HFF-Myc (cell line): ENCODE results near the gene HMGN4.

ENCODE experiments used
- DNase-seq: peaks from one replicate; pipeline ENCODE4 v3.0.0-alpha.2; 2011; ENCODE audit warnings: low read depth; ENCODE audit errors: extremely low read depth
- H3K4me3 ChIP-seq: replicated peaks from 2 replicates; pipeline ENCODE4 v1.5.1; 2011; ENCODE audit warnings: low read depth, mild to moderate bottlenecking, control low read depth, low read length
- TF ChIP-seq, protein P1 (sequence below): IDR thresholded peaks from 2 replicates; pipeline ENCODE4 v1.5.1; 2012; ENCODE audit warnings: mild to moderate bottlenecking, low read depth, low read length, control low read depth; ENCODE audit errors: missing control alignments

HMGN4 gene

DNA sequence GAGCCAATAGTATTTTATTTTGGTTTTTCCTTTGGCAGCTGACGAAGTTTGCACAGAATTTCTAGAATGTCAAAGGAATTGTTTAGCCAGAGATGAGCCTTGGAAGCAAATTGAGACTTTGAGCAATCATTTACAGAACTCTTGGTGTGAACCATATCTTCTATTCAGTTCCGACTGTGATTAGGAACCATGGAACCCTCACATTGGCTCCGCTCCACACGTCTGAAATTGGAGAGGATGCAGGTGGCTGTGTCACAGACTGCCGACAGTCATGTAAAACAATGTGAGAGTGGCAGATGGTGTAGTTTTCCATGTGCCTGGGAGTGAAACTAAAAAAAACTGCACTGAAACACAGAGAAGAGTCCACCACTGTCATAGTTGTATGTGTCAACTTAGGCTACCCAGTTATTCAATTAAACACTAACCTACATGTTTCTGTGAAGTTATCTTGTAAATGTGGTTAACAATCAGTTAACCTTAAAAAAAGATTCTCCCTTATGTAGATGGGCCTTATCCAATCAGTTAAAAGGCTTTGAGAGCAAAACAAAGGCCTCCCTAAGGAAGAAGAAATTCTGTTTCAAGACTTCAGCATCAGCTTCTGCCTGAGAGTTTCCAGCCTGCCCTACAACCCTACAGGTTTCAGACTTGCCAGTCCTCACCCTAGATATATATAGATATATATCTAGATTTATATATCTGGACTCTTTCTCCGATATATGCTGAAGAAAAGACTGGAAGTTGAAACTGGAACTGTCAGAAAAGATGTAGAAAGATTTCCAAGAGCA lies 3.3 kb upstream of the HMGN4 start:
- H3K4me3 ChIP-seq: no peak overlapping the region
- DNase-seq: no peak
- TF ChIP-seq, protein P1, sequence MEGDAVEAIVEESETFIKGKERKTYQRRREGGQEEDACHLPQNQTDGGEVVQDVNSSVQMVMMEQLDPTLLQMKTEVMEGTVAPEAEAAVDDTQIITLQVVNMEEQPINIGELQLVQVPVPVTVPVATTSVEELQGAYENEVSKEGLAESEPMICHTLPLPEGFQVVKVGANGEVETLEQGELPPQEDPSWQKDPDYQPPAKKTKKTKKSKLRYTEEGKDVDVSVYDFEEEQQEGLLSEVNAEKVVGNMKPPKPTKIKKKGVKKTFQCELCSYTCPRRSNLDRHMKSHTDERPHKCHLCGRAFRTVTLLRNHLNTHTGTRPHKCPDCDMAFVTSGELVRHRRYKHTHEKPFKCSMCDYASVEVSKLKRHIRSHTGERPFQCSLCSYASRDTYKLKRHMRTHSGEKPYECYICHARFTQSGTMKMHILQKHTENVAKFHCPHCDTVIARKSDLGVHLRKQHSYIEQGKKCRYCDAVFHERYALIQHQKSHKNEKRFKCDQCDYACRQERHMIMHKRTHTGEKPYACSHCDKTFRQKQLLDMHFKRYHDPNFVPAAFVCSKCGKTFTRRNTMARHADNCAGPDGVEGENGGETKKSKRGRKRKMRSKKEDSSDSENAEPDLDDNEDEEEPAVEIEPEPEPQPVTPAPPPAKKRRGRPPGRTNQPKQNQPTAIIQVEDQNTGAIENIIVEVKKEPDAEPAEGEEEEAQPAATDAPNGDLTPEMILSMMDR: no peak

DNA sequence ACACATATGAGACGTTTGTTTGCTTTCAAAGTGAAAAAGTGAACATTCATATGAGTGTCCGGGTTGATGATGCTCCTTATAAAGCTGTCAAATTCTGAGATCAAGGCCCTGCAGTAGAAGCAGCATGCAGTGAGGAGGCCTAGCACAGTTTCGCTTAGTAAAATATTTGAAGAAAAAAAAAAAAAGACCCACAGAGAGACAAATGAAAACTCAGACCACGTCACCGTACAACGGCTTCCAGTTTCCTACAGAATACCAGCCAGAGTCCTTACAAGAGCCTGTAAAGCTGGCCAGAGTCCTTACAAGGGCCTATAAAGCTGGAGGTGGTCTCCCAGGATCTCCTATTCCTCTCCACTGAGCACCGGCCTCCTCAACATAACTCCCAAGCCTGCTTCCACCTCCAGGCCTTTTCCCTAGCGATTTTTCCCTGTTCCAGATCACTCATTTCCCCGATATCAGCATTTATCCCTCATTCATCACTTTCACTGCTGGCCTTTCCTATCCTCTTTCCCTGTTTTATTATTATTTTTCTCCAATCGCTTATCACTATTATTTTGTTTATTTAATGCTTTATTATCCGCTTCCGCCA lies 1.5 kb upstream of the HMGN4 start:
- DNase-seq: no peak
- TF ChIP-seq, protein P1: no peak
- H3K4me3 ChIP-seq: peak overlapping the region; percentile 87

DNA sequence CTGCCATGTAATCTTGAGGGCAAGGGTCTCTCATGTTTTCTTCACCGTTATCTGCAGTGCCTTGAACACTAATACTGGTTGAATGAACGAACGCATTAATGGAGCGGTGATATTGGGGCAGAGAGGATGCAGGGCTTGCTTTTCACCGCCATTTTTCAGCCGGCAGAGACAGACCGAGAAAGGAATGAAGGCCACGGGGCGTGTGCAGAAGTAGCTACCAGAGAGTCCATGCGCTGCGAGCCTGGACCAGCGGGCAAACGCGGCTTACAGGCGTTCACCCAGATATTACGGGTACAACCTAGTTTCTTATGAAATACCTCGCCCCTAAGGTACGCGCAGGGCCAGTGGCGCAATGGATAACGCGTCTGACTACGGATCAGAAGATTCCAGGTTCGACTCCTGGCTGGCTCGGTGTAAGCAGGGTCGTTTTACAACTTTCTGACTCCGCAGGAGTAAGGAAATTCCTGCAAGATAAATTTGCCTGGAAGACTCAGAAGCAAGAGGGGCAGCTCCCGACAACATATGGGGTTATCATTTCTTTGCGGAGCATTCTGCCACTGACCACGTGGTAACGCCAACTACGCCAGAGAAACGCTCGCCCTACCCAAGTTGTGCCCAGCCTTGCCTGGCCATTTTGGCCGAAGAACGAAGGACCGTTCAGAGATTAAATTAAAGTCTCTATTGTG lies 863 bp upstream of the HMGN4 start:
- DNase-seq: peak; percentile 96
- H3K4me3 ChIP-seq: peak overlapping the region; percentile 87
- TF ChIP-seq, protein P1: no peak

DNA sequence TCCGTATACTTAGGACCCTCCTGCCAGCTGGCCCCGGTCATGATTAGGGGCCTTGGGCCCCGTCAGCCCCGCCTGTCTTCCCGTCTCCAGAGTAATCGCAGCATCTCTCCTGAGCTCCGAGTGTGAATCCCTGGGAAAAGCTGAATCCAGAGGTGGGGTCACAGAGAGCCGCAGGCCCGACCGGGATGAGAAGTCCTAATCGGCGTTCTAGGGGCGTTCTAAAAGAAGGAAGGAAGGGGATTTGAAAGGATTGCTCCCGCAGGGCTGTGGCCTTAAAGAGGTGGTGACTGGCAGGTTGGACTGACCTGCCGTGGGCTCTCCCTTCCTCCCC lies 371 bp downstream of the HMGN4 start:
- TF ChIP-seq, protein P1: no peak
- H3K4me3 ChIP-seq: peak overlapping the region; percentile 87
- no peak for DNase-seq

DNA sequence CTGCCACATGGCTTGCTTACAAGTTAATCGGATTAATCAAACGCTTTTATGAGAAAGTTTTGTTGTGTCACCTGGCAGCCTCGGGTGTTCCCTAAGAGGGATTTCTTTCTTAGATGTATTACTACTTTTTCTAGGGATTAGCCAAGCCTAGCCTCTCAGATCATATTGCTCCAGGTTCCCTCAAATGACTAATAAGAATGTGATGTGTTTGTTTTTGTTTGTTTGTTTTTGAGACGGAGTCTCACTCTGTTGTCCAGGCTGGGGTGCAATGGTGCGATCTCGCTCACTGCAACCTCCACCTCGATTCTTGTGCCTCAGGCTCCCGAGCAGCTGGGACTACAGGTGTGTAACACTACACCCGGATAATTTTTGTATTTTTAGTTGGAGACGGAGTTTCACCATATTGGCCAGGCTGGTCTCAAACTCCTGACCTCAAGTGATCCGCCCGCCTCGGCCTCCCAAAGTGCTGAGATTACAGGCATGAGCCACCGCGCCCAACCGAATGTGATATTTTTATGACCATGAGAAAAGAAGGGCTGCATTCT lies 977 bp downstream of the HMGN4 start:
- H3K4me3 ChIP-seq: peak overlapping the region; percentile 87
- TF ChIP-seq, protein P1: no peak
- no peak for DNase-seq

DNA sequence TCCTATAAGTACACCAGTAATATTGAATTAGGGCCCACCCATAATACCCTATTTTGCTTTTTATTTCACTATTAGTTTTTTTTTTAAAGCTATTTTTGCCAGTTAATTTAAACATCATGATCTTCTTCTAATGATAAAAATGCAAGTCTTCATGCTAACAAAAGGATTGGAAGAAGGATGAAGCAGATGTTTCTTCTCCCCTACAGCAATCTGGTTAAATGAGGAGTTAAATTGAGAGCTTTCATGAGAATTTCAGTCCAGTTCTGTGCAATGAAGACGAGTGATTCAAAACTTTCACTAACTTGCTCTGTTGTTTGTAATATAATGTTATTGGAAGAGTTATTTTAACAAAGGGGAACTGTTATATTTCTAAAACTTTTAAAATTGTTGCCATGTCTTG lies 3.4 kb downstream of the HMGN4 start:
- DNase-seq: no peak
- no peak overlapping the region for H3K4me3 ChIP-seq
- TF ChIP-seq, protein P1: no peak
